ENCODE measurements around the gene COX10.
"Not testable (repeated sequence)": the region's sequence is repeated elsewhere in the genome, so short reads cannot be mapped to it uniquely, and the experiment has no call there.

Gene COX10

DNA sequence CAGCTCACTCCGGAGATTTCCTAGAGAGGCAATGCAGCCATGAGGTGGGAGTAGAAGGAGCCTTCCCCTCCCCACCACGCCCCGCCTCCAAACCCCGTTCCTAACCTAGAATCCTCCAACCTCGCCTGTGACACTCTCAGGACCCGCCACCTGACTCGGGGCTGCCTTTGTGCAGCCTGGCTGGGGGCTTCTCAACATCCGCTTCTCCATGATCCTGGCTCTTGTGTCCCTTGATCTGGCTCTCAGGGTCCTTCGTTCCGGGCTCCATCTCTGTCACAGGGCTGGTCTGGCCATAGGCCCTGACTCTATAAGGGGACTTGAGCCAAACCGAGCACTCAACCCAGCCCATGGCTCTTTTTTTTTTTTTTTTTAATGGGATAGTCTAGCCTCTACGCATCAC is 143.1 kb downstream of the COX10 start:
- no peaks in the 10 kb centered on the region for H3K36me3 ChIP-seq (ENCODE audit: control insufficient read depth, insufficient read depth, low read length)
- H3K27me3 ChIP-seq (ENCODE audit: control insufficient read depth, insufficient read depth, low read length) = no peaks in the 10 kb centered on the region
- H3K9me3 ChIP-seq (ENCODE audit: control insufficient read depth, insufficient read depth, low read length) = no peaks in the 10 kb centered on the region
- no peak overlapping the region for H3K4me3 ChIP-seq (ENCODE audit: low read depth, low read length)
- H3K9ac ChIP-seq (ENCODE audit: low read depth, low read length) = no peak overlapping the region
- no peaks in the 10 kb centered on the region for H3K4me1 ChIP-seq (ENCODE audit: control insufficient read depth, insufficient read depth, low read length)

DNA sequence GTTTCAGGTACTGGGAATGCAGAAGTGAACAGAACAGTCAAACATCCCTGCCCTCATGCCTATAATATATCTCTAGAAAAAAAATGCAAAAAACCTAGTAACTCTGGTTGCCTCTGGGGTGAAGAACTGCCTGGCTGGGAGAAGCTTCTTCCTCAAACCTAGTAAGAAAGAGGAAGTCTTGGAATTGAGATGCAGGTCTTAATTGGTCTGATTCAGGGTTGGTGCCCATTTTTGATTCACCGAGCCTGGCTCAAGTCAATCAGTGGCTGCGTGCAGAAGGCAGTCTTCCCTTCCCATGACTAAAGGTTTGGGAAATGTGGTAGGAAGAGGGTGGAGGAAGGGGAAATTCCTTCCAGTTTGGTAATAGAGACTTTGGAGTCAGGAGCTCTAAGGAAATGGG is 145.0 kb downstream of the COX10 start:
- H3K27me3 ChIP-seq (ENCODE audit: control insufficient read depth, insufficient read depth, low read length) = no peaks in the 10 kb centered on the region
- H3K4me3 ChIP-seq (ENCODE audit: low read depth, low read length) = no peak overlapping the region
- no peaks in the 10 kb centered on the region for H3K4me1 ChIP-seq (ENCODE audit: control insufficient read depth, insufficient read depth, low read length)
- H3K36me3 ChIP-seq (ENCODE audit: control insufficient read depth, insufficient read depth, low read length) = no peaks in the 10 kb centered on the region
- H3K9me3 ChIP-seq (ENCODE audit: control insufficient read depth, insufficient read depth, low read length) = no peaks in the 10 kb centered on the region
- no peak overlapping the region for H3K9ac ChIP-seq (ENCODE audit: low read depth, low read length)

DNA sequence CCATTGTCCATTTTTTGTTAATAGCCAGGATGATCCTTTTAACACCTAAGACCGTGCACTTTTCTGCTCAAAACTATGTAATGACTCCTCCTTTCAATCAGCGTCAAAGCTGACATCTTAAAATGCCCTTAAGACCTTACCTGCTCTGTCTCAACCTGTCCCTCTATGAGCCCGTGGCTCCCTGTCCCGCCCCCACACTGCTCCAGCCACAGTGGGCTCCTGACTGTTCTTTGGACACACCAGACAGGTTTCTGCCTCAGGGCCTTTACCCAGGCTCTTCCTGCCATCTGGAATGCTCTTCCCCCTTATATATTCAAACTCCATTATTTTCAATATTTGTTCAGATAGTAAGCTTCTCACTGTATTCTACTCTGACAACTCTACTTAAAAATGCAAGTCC is 153.3 kb downstream of the COX10 start:
- no peaks in the 10 kb centered on the region for H3K4me1 ChIP-seq (ENCODE audit: control insufficient read depth, insufficient read depth, low read length)
- no peaks in the 10 kb centered on the region for H3K27me3 ChIP-seq (ENCODE audit: control insufficient read depth, insufficient read depth, low read length)
- H3K36me3 ChIP-seq (ENCODE audit: control insufficient read depth, insufficient read depth, low read length) = no peaks in the 10 kb centered on the region
- no peak overlapping the region for H3K9ac ChIP-seq (ENCODE audit: low read depth, low read length)
- no peak overlapping the region for H3K4me3 ChIP-seq (ENCODE audit: low read depth, low read length)
- H3K9me3 ChIP-seq (ENCODE audit: control insufficient read depth, insufficient read depth, low read length) = no peaks in the 10 kb centered on the region

DNA sequence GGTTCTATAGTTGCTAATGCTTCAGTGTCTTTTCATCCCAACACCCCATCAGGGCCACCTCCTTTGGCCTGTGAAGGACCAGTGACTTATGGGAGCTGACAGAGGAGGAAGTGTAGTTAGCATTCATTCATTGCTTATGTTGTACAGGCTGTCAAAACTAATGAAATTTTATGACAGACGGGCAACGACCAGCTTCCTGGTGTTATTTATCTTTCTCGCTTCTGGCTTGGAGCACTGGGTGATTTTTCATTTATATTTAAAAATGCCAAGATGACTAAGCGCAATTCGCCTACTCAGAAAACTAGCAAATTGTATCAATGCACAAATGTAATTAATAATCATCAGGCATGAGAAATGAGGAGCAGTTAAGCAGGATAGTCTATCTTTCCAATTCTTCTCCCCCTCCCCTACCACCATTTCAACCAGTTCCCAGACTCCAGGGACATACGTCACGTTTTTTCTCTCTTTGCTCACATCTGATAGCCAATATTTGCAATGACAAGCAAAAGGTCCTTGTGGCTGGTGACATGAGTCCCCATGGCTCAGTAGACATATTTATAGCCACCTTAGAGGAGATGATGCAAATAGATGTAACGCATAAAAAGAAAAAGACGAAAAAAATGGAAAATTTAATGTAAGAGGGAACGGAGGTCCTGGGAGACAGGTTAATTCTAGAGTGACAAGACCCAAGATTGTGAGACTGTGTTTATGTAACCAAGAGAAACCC is 156.1 kb downstream of the COX10 start:
- Histone ChIP-seq H3K4me3 (ENCODE audit: low read depth, low read length) (no peak overlapping the region), H3K36me3 (ENCODE audit: control insufficient read depth, insufficient read depth, low read length) (no peaks in the 10 kb centered on the region), H3K27me3 (ENCODE audit: control insufficient read depth, insufficient read depth, low read length) (no peaks in the 10 kb centered on the region), H3K9ac (ENCODE audit: low read depth, low read length) (no peak overlapping the region), H3K4me1 (ENCODE audit: control insufficient read depth, insufficient read depth, low read length) (no peaks in the 10 kb centered on the region), H3K9me3 (ENCODE audit: control insufficient read depth, insufficient read depth, low read length) (no peaks in the 10 kb centered on the region)

DNA sequence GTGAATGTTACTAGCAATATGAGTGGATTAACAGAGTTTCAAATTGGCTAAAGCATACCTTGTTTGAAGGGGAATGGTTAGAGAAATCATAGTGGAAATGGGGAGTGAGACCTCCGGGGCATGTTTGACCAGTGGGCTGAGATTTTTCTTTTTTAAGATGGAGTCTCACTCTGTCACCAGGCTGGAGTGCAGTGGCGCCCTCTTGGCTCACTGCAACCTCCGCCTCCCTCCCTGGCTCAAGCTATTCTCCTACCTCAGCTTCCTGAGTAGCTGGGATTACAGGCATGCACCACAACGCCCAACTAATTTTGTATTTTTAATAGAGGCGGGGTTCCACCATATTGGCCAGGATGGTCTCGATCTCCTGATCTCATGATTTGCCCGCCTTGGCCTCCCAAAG is 157.7 kb downstream of the COX10 start:
- Histone ChIP-seq H3K4me3 (ENCODE audit: low read depth, low read length) (no peak overlapping the region), H3K36me3 (ENCODE audit: control insufficient read depth, insufficient read depth, low read length) (no peaks in the 10 kb centered on the region), H3K9ac (ENCODE audit: low read depth, low read length) (no peak overlapping the region), H3K27me3 (ENCODE audit: control insufficient read depth, insufficient read depth, low read length) (no peaks in the 10 kb centered on the region), H3K9me3 (ENCODE audit: control insufficient read depth, insufficient read depth, low read length) (no peaks in the 10 kb centered on the region), H3K4me1 (ENCODE audit: control insufficient read depth, insufficient read depth, low read length) (no peaks in the 10 kb centered on the region)

DNA sequence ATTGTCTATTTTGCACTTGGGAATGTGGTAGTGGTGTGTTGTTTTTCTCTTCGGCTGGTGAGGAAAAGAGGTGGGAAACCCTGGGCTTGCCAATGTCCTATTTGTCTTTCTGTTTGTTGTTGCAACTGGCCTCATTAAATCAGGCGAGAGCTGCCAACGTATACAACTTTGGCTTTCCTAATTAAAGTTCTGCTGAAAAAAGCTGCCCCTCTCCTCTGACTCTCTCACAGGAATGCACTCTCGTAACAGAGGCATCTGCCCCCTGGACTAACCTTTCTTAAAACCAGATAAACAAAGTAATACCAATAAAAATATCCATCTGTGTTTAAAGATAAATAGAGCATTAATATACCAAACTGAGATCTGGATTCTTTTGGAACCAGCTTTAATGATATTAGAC is 159.6 kb downstream of the COX10 start:
- Histone ChIP-seq H3K4me1 (ENCODE audit: control insufficient read depth, insufficient read depth, low read length) (no peaks in the 10 kb centered on the region), H3K36me3 (ENCODE audit: control insufficient read depth, insufficient read depth, low read length) (no peaks in the 10 kb centered on the region), H3K27me3 (ENCODE audit: control insufficient read depth, insufficient read depth, low read length) (no peaks in the 10 kb centered on the region), H3K4me3 (ENCODE audit: low read depth, low read length) (no peak overlapping the region), H3K9ac (ENCODE audit: low read depth, low read length) (no peak overlapping the region), H3K9me3 (ENCODE audit: control insufficient read depth, insufficient read depth, low read length) (no peaks in the 10 kb centered on the region)

DNA sequence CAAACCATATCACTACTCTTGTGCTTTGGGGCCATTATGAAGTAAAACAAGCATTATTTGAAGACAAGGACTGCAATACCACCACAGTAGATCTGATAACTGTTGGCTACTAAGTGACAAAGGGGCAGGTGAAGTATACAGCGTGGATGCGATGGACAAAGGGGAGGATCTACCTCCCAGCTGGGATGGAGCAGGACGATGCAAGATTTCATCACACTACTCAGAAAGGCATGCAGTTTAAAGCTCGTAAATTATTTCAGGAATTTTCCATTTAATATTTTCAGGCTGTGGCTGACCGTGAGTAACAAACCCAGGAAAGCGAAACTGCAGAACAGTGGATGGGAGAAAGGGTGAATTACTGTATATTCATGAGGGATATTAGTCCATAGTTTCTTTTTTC is 161.9 kb downstream of the COX10 start:
- H3K36me3 ChIP-seq (ENCODE audit: control insufficient read depth, insufficient read depth, low read length); H3K9ac ChIP-seq (ENCODE audit: low read depth, low read length); H3K27me3 ChIP-seq (ENCODE audit: control insufficient read depth, insufficient read depth, low read length); H3K4me1 ChIP-seq (ENCODE audit: control insufficient read depth, insufficient read depth, low read length); H3K9me3 ChIP-seq (ENCODE audit: control insufficient read depth, insufficient read depth, low read length); H3K4me3 ChIP-seq (ENCODE audit: low read depth, low read length): not testable (repeated sequence)

DNA sequence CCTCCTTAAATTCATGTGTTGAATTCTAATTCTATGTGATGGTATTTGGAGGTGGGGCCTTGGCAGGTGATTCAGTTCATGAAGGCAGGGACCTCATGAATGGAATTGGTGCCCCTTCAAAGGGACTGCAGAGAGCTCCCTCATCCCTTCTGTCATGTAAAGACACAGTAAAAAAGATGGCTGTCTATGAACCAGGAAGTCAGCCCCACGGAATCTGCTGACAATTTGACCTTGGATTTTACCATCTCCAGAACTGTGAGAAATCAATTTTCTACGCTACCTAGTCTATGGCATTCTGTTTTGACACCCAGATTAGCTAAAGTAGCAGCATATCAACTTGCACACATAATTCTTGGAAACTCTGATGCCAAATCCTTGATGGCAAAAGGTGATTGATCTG is 165.7 kb downstream of the COX10 start:
- H3K4me3 ChIP-seq (ENCODE audit: low read depth, low read length); H3K9ac ChIP-seq (ENCODE audit: low read depth, low read length); H3K27me3 ChIP-seq (ENCODE audit: control insufficient read depth, insufficient read depth, low read length); H3K36me3 ChIP-seq (ENCODE audit: control insufficient read depth, insufficient read depth, low read length); H3K4me1 ChIP-seq (ENCODE audit: control insufficient read depth, insufficient read depth, low read length); H3K9me3 ChIP-seq (ENCODE audit: control insufficient read depth, insufficient read depth, low read length): not testable (repeated sequence)

DNA sequence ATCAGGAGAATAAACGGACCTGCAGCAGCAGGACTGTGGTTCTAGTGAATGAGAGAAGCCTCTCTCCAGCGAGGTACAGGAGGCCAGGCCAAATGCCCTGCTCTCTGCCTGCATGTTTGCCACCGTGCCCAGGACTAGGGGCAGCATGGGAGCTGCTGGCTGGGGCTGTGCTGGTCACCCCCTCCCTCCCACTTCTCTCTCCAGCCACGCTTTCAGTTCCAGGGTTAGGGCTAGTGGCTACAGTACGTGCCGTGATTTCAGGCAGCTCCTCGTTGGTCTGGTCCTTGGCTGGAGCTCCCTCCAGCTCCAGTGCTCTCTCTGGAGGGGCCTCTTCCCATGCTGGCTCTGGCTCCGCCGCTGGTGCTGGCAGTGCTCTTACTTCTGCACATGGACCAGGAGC is 166.7 kb downstream of the COX10 start:
- not testable (repeated sequence) for H3K4me3 ChIP-seq (ENCODE audit: low read depth, low read length); H3K36me3 ChIP-seq (ENCODE audit: control insufficient read depth, insufficient read depth, low read length); H3K27me3 ChIP-seq (ENCODE audit: control insufficient read depth, insufficient read depth, low read length); H3K9ac ChIP-seq (ENCODE audit: low read depth, low read length); H3K4me1 ChIP-seq (ENCODE audit: control insufficient read depth, insufficient read depth, low read length); H3K9me3 ChIP-seq (ENCODE audit: control insufficient read depth, insufficient read depth, low read length)

DNA sequence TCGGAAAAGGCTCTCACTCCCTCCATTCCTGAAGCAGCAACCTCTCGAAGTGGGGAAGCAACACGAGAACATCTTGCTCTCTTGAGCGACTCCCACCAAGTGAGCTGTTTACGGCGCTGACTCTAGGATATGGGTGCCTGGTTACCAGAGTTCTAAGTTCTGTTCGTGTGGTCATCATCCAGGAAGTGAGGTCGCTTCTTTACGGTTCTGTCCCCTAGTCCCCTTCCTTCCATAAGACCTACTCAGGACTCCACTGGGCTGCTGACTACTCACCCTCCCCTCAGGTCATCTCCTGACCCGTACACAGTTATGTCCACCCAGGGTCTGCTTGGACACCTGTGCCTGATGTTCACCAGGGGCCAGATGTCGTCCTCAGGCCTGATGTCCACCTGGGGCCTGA is 167.5 kb downstream of the COX10 start, which contains the start of gene CDRT15:
CDRT15 (minus strand) TSS at position 101 of the 400 bp plus-strand sequence; CDS start at position 72, 29 bp downstream.
- H3K4me3 ChIP-seq (ENCODE audit: low read depth, low read length); H3K27me3 ChIP-seq (ENCODE audit: control insufficient read depth, insufficient read depth, low read length); H3K36me3 ChIP-seq (ENCODE audit: control insufficient read depth, insufficient read depth, low read length); H3K4me1 ChIP-seq (ENCODE audit: control insufficient read depth, insufficient read depth, low read length); H3K9me3 ChIP-seq (ENCODE audit: control insufficient read depth, insufficient read depth, low read length); H3K9ac ChIP-seq (ENCODE audit: low read depth, low read length): not testable (repeated sequence)

DNA sequence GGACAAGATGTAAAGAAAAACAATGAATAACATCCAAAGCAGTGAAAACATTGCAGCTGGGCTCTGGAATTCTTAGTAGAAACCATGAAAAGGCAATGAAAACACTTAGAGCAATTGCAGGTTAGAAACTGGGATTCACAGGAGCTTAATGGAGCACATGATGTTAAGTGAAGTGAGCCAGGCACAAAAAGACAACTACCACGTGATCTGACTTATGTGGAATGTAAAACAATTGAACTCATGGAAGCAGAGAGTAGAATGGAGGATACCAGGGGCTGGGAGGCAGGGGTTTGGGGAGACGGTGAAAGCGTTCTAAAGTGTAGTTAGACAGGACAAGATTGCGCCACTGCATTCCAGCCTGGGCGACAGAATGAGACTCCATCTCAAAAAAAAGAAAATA is 170.0 kb downstream of the COX10 start:
- not testable (repeated sequence) for H3K9me3 ChIP-seq (ENCODE audit: control insufficient read depth, insufficient read depth, low read length); H3K36me3 ChIP-seq (ENCODE audit: control insufficient read depth, insufficient read depth, low read length); H3K4me1 ChIP-seq (ENCODE audit: control insufficient read depth, insufficient read depth, low read length); H3K4me3 ChIP-seq (ENCODE audit: low read depth, low read length); H3K27me3 ChIP-seq (ENCODE audit: control insufficient read depth, insufficient read depth, low read length); H3K9ac ChIP-seq (ENCODE audit: low read depth, low read length)

DNA sequence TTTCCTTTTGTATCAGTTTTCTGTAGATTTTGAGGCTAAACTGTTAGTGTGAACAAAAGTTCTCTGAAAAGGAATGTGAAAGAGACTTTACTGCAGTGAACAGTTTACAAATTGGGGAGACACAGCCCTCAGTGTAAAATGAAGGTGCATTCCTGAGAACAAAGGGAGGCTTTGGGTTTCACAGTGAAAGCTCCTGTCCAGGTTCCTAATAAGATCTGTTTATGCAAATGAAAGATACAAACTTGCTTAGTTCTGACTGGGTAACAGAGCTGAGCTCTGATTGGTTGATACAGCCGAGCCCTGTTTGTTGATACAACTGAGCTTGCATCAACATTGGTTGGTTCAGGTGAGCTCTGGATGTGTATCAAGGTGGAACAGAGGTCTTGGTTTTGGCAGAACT is 175.7 kb downstream of the COX10 start:
- no peaks in the 10 kb centered on the region for H3K36me3 ChIP-seq (ENCODE audit: control insufficient read depth, insufficient read depth, low read length)
- no peaks in the 10 kb centered on the region for H3K27me3 ChIP-seq (ENCODE audit: control insufficient read depth, insufficient read depth, low read length)
- H3K4me1 ChIP-seq (ENCODE audit: control insufficient read depth, insufficient read depth, low read length) = no peaks in the 10 kb centered on the region
- H3K9ac ChIP-seq (ENCODE audit: low read depth, low read length) = no peak overlapping the region
- no peak overlapping the region for H3K4me3 ChIP-seq (ENCODE audit: low read depth, low read length)
- no peaks in the 10 kb centered on the region for H3K9me3 ChIP-seq (ENCODE audit: control insufficient read depth, insufficient read depth, low read length)

All from iPS-15b (cell line).